ENCODE data around the gene CBX1. TPM values are rescaled to one million over a fixed set of nuclear protein-coding genes. Genes with fewer than 3 reads are reported as not detected.

The CBX1 gene
- total and polyA plus RNA-seq, 2 of the 8 experiments (the other 6 are each of a cell fraction or from before 2014, with no cell fraction given) = 38.7 to 173 TPM

- no peak for TF ChIP-seq JUN (IDR thresholded peaks at IDR 0.05; ENCODE audit: low read depth, low read length)
- no peak for TF ChIP-seq TCF12 (IDR thresholded peaks at IDR 0.05; ENCODE audit: low read depth, low read length)
- no peak for TF ChIP-seq GTF2F1 (IDR thresholded peaks at IDR 0.05; ENCODE audit: borderline replicate concordance, low read depth, low read length)
Observed at GRCh38 chr17:48101012-48101720, at the start of gene CBX1 (continued).
